Hepatocyte (in vitro differentiated cells): ENCODE results near the gene ARR3.
"Not testable (repeated sequence)": the region's sequence is repeated elsewhere in the genome, so short reads cannot be mapped to it uniquely, and the experiment has no call there.

Experiments
- CTCF ChIP-seq: fragments of 200-600 bp; sonication (generic); IDR thresholded peaks from 2 replicates; pipeline ENCODE4 v1.5.1; 2016; ENCODE audit warnings: antibody characterized with exemption, mild to moderate bottlenecking; ENCODE audit not compliant: poor library complexity
- EZH2 ChIP-seq: fragments of 200-600 bp; sonication (generic); IDR thresholded peaks from 2 replicates; pipeline ENCODE4 v1.6.1; 2016; ENCODE audit warnings: antibody characterized with exemption, mild to moderate bottlenecking, borderline replicate concordance
- EZH2phosphoT487 ChIP-seq: fragments of 200-600 bp; sonication (generic); IDR thresholded peaks from one replicate; pipeline ENCODE4 v1.6.1; 2018; ENCODE audit warnings: antibody characterized with exemption, mild to moderate bottlenecking, low read depth, moderate library complexity; ENCODE audit not compliant: unreplicated experiment, severe bottlenecking

- TF ChIP-seq CTCF, EZH2, EZH2phosphoT487: not testable (repeated sequence)
These were observed 55.5 kb downstream of the ARR3 start for GRCh38 chrX:70323628-70324027.
